ENCODE results near the gene CSRP1.
"Not testable (repeated sequence)": the region's sequence is repeated elsewhere in the genome, so short reads cannot be mapped to it uniquely, and the experiment has no call there.

The CSRP1 gene

GRCh38 chr1:201552941-201553351 is 46.0 kb upstream of the CSRP1 start:
- Histone ChIP-seq H3K27ac (peak overlapping the region; percentile 74), H3K4me3 (ENCODE audit: low read depth, low read length) (no peak overlapping the region)

GRCh38 chr1:201551877-201552731 is 45.2 kb upstream of the CSRP1 start:
- in situ Hi-C loops (cut with HindIII; ENCODE audit: low pct_ligation_motif_present, low sequenced_read_pairs), result no loop called here
- no peak overlapping the region for H3K4me3 ChIP-seq (ENCODE audit: low read depth, low read length)
- H3K36me3 ChIP-seq (replicated peaks), result no peaks in the 10 kb centered on the region
- peak overlapping the region; percentile 74 for H3K27ac ChIP-seq
- peak; percentile 70 for DNase-seq
- no peak for TF ChIP-seq CTCF (IDR thresholded peaks at IDR 0.05; ENCODE audit: low read depth, low read length, missing control alignments)
- H3K27me3 ChIP-seq (replicated peaks), result no peaks in the 10 kb centered on the region

More at GRCh38 chr1:201552941-201553351, 46.0 kb upstream of the CSRP1 start:
- in situ Hi-C loops (cut with HindIII; ENCODE audit: low pct_ligation_motif_present, low sequenced_read_pairs), result no loop called here
- TF ChIP-seq CTCF (IDR thresholded peaks at IDR 0.05; ENCODE audit: low read depth, low read length, missing control alignments), result no peak
- peak; percentile 75 for DNase-seq
- Histone ChIP-seq H3K36me3 (replicated peaks) (no peaks in the 10 kb centered on the region), H3K27me3 (replicated peaks) (no peaks in the 10 kb centered on the region)

- Histone ChIP-seq H3K27ac (peak overlapping the region; percentile 74), H3K4me3 (ENCODE audit: low read depth, low read length) (no peak overlapping the region), H3K27me3 (replicated peaks) (no peaks in the 10 kb centered on the region), H3K36me3 (replicated peaks) (no peaks in the 10 kb centered on the region)
- DNase-seq, result no peak
- TF ChIP-seq CTCF (IDR thresholded peaks at IDR 0.05; ENCODE audit: low read depth, low read length, missing control alignments), result no peak
- in situ Hi-C loops (cut with HindIII; ENCODE audit: low pct_ligation_motif_present, low sequenced_read_pairs), result no loop called here
Measured at GRCh38 chr1:201551096-201551495, 44.2 kb upstream of the CSRP1 start.

- H3K27me3 ChIP-seq (replicated peaks); H3K4me3 ChIP-seq (ENCODE audit: low read depth, low read length); H3K27ac ChIP-seq; H3K36me3 ChIP-seq (replicated peaks); in situ Hi-C loops (cut with HindIII; ENCODE audit: low pct_ligation_motif_present, low sequenced_read_pairs); DNase-seq: not testable (repeated sequence)
Measured at GRCh38 chr1:201549522-201549921, 42.6 kb upstream of the CSRP1 start.

GRCh38 chr1:201545851-201546492 is 39.0 kb upstream of the CSRP1 start:
- in situ Hi-C loops (cut with HindIII; ENCODE audit: low pct_ligation_motif_present, low sequenced_read_pairs), result no loop called here
- Histone ChIP-seq H3K36me3 (replicated peaks) (no peaks in the 10 kb centered on the region), H3K4me3 (ENCODE audit: low read depth, low read length) (no peak overlapping the region), H3K27ac (no peak overlapping the region), H3K27me3 (replicated peaks) (no peaks in the 10 kb centered on the region)
- TF ChIP-seq CTCF (IDR thresholded peaks at IDR 0.05; ENCODE audit: low read depth, low read length, missing control alignments), result peak; percentile 26
- DNase-seq, result no peak

GRCh38 chr1:201544710-201545109 is 37.8 kb upstream of the CSRP1 start:
- no peak for DNase-seq
- no peaks in the 10 kb centered on the region for H3K36me3 ChIP-seq (replicated peaks)
- in situ Hi-C loops (cut with HindIII; ENCODE audit: low pct_ligation_motif_present, low sequenced_read_pairs), result no loop called here
- TF ChIP-seq CTCF (IDR thresholded peaks at IDR 0.05; ENCODE audit: low read depth, low read length, missing control alignments), result no peak
- H3K4me3 ChIP-seq (ENCODE audit: low read depth, low read length), result no peak overlapping the region
- H3K27me3 ChIP-seq (replicated peaks), result no peaks in the 10 kb centered on the region
- H3K27ac ChIP-seq, result no peak overlapping the region
